Activated CD4-positive, alpha-beta memory T cell treated with anti-CD3 and anti-CD28 coated beads for 36 hours (primary cell): Measurements from ENCODE around the gene XNDC1N. TPM values are rescaled to one million over a fixed set of nuclear protein-coding genes. Genes with fewer than 3 reads are reported as not detected.
"Not testable (repeated sequence)": the region's sequence is repeated elsewhere in the genome, so short reads cannot be mapped to it uniquely, and the experiment has no call there.

Experiments
- CTCF ChIA-PET: fragments of 350-600 bp; sonication (Branson Sonifier 250); formaldehyde crosslinking; loops from one replicate; lab custom pipeline; 2021; ENCODE audit warnings: antibody characterized with exemption, inconsistent platforms; lab: Charles Lee
- POLR2A ChIA-PET: fragments of 350-600 bp; sonication (Branson Sonifier 250); formaldehyde crosslinking; loops from one replicate; lab custom pipeline; 2021; ENCODE audit warnings: antibody characterized with exemption; lab: Charles Lee
- DNase-seq: peaks from one replicate; pipeline ENCODE4 v3.0.0-alpha.2; 2020
- H3K27ac Mint-ChIP-seq: one replicate; pipeline ENCODE4 v1.8.0; 2021; ENCODE audit warnings: mixed read lengths
- H3K27me3 Mint-ChIP-seq: one replicate; pipeline ENCODE4 v1.8.0; 2021; ENCODE audit warnings: mixed read lengths
- H3K36me3 Mint-ChIP-seq: one replicate; pipeline ENCODE4 v1.8.0; 2021; ENCODE audit warnings: mixed read lengths
- H3K4me1 Mint-ChIP-seq: one replicate; pipeline ENCODE4 v1.8.0; 2021; ENCODE audit warnings: low read depth, mixed read lengths
- H3K4me3 Mint-ChIP-seq: one replicate; pipeline ENCODE4 v1.8.0; 2021; ENCODE audit warnings: mild to moderate bottlenecking, mixed read lengths
- H3K9me3 Mint-ChIP-seq: one replicate; pipeline ENCODE4 v1.8.0; 2021; ENCODE audit warnings: mixed read lengths
- intact Hi-C: fragments of 100-400 bp; cut with micrococcal nuclease; formaldehyde crosslinking; loops from one replicate; pipeline ENCODE4 v1.15.1; 2023
- total RNA-seq, 2 experiments: library from RNA; stranded (reverse); gene quantifications; one replicate each; pipeline ENCODE4 v1.2.3, GENCODE V29; 2021

The XNDC1N gene
- total RNA-seq, 2 experiments from 2014 or later, result 12.4 to 13.2 TPM

DNA sequence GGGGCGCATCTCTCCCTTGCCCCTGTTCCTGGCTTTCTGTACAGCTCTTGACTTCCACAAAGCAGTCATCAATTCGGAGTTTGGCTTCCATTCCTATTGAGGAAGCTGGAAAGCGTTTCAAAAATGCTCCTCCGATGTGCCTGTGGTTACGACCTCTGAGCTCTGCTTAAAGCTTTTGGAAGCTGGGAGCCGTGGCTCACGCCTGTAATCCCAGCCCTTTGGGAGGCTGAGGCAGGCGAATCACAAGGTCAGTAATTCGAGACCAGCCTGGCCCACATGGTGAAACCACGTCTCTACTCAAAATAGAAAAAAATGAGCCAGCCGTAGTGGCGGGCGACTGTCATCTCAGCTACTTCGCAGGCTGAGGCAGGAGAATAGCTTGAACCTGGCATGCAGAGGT lies 27.3 kb downstream of the XNDC1N start:
- POLR2A ChIA-PET, H3K9me3 Mint-ChIP-seq: not testable (repeated sequence)

GRCh38 chr11:71895961-71896360 lies 32.4 kb downstream of the XNDC1N start:
- Mint-ChIP-seq H3K27me3 (no peaks in the 10 kb centered on the region), H3K4me3 (no peak overlapping the region), H3K4me1 (no peaks in the 10 kb centered on the region), H3K9me3 (no peaks in the 10 kb centered on the region), H3K36me3 (peaks cover 29% of the 10 kb centered on the region), H3K27ac (no peak overlapping the region)
- POLR2A ChIA-PET, result no interaction called here
- intact Hi-C loops, result no loop called here
- CTCF ChIA-PET, result no interaction called here
- no peak for DNase-seq

More for the DNA sequence above, 27.3 kb downstream of the XNDC1N start:
- peaks cover 23% of the 10 kb centered on the region for H3K36me3 Mint-ChIP-seq
- DNase-seq, H3K27ac Mint-ChIP-seq, H3K4me1 Mint-ChIP-seq, H3K4me3 Mint-ChIP-seq, H3K27me3 Mint-ChIP-seq, intact Hi-C loops, CTCF ChIA-PET: not testable (repeated sequence)

DNA sequence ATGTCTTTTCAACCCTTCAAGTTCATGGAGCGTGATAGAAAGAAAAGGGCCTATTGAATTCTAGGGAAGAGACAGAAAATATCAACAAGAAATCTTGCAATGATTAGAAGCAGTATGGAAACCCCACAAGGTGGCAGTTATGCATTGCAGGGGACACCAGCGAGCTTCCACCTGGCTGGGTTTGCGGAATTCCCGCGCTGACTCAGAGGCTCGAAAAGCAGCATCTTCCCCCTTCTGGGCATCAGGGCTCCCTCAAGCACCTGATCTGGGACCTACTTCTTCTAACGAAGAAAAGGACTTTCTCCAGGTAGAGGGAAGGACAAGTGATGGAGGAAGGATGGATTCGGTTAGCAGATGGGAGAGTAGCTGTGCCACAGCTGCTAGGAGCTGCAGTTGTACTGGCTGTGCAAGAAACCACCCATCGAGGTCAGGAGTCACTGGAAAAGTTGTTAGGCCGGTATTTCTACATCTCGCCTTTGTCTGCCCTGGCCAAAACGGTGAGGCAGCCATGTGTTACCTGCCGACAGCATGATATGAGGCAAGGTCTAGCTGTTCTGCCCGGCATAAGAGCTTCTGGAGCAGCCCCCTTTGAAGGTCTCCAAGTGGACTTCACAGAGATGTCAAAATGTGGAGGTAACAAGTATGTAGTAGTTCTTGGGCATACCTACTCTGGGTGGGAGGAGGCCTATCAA lies 39.1 kb downstream of the XNDC1N start:
- H3K4me3 Mint-ChIP-seq, H3K36me3 Mint-ChIP-seq, H3K4me1 Mint-ChIP-seq, POLR2A ChIA-PET, DNase-seq, H3K9me3 Mint-ChIP-seq, H3K27me3 Mint-ChIP-seq, H3K27ac Mint-ChIP-seq, intact Hi-C loops, CTCF ChIA-PET: not testable (repeated sequence)

- CTCF ChIA-PET, H3K27ac Mint-ChIP-seq, H3K27me3 Mint-ChIP-seq, DNase-seq, H3K4me1 Mint-ChIP-seq, intact Hi-C loops, H3K4me3 Mint-ChIP-seq, H3K9me3 Mint-ChIP-seq, H3K36me3 Mint-ChIP-seq, POLR2A ChIA-PET: not testable (repeated sequence)
Measured at GRCh38 chr11:71888335-71889010, 39.9 kb downstream of the XNDC1N start.

- H3K4me1 Mint-ChIP-seq, DNase-seq, POLR2A ChIA-PET, H3K27ac Mint-ChIP-seq, H3K27me3 Mint-ChIP-seq, H3K36me3 Mint-ChIP-seq, H3K9me3 Mint-ChIP-seq, CTCF ChIA-PET, H3K4me3 Mint-ChIP-seq, intact Hi-C loops: not testable (repeated sequence)
Measured at GRCh38 chr11:71885806-71886205, 42.6 kb downstream of the XNDC1N start.

Other genes starting within 250 kb of the XNDC1N start
- not detected for gene DEFB108B, start 95.4 kb downstream of the XNDC1N start, total RNA-seq
- gene DEFB131B, start 50.1 kb downstream of the XNDC1N start, total RNA-seq, result not detected
- 10 to 100 TPM; 34.9 to 37.1 TPM for gene RNF121, start 452 bp upstream of the XNDC1N start, total RNA-seq
- 1 to 10 TPM; 6.6 to 9.3 TPM for gene IL18BP, start 70.3 kb upstream of the XNDC1N start, total RNA-seq
- 100 to 1,000 TPM; 149 to 158 TPM for gene NUMA1, start 151.9 kb upstream of the XNDC1N start, total RNA-seq
- gene LRRC51, start 152.3 kb upstream of the XNDC1N start, total RNA-seq, result 1 to 10 TPM; 8.3 to 8.5 TPM
- 10 to 100 TPM; 54.3 to 56.2 TPM for gene LAMTOR1, start 174.7 kb upstream of the XNDC1N start, total RNA-seq
- not detected for gene TOMT, start 177.3 kb upstream of the XNDC1N start, total RNA-seq
- 10 to 100 TPM; 62.6 to 64.2 TPM for gene ANAPC15, start 184.1 kb upstream of the XNDC1N start, total RNA-seq
- not detected for gene FOLR3, start 207.1 kb upstream of the XNDC1N start, total RNA-seq